SK-N-MC (cell line): ENCODE data around the gene ADAMTS13.

ENCODE experiments used
- EZH2 ChIP-seq: fragments of 200-600 bp; sonication (generic); IDR thresholded peaks from one replicate; pipeline ENCODE4 v1.6.1; 2017; ENCODE audit warnings: antibody characterized with exemption
- POLR2AphosphoS5 ChIP-seq: IDR thresholded peaks from 2 replicates; pipeline ENCODE4 v1.6.1; 2012; ENCODE audit warnings: mild to moderate bottlenecking, low read depth, low read length, borderline replicate concordance

- TF ChIP-seq EZH2 (no peak), POLR2AphosphoS5 (no peak)
Observed at GRCh38 chr9:133475292-133476012, 53.3 kb downstream of the ADAMTS13 start.
